HEK293 (cell line): ENCODE data around the gene ZNF471.
A peak's percentile ranks its signal among the peaks of the same experiment; 100 is the strongest.

Source experiments
- CTCF ChIA-PET: fragments of 350-600 bp; formaldehyde crosslinking; extraction: SDS; loops from one replicate; lab custom pipeline; 2021; ENCODE audit warnings: antibody characterized with exemption; lab: Yijun Ruan, JAX
- POLR2A ChIA-PET: fragments of 300-600 bp; formaldehyde crosslinking; extraction: SDS; loops from one replicate; lab custom pipeline; 2020; ENCODE audit warnings: antibody characterized with exemption, inconsistent platforms; lab: Yijun Ruan, JAX
- H3K27ac ChIP-seq: fragments of 200-500 bp; sonication (Bioruptor generic); 2 replicates; pipeline ENCODE4 v1.5.1; 2014; ENCODE audit warnings: low read depth, low read length, control low read depth, inconsistent platforms; ENCODE audit errors: extremely low read depth
- H3K36me3 ChIP-seq, 2 experiments: fragments of 200-500 bp in 1 of 2; sonication (Bioruptor generic) in 1 of 2; 1 replicate in 1 of 2; 2 replicates in 1 of 2; pipeline ENCODE4 v1.5.1; 2014 to 2017; ENCODE audit warnings: inconsistent platforms in 2 of 2, low read length in 2 of 2; ENCODE audit not compliant: control insufficient read depth in 2 of 2, insufficient read depth in 1 of 2
- H3K4me1 ChIP-seq: fragments of 200-500 bp; sonication (Bioruptor generic); 2 replicates; pipeline ENCODE4 v1.5.1; 2014; ENCODE audit warnings: mild to moderate bottlenecking, low read length, inconsistent platforms; ENCODE audit not compliant: control insufficient read depth, insufficient read depth
- H3K4me3 ChIP-seq: 2 replicates; pipeline ENCODE4 v1.5.1; 2011; ENCODE audit warnings: low read depth, mild to moderate bottlenecking, control low read depth, low read length, moderate library complexity
- H3K9me3 ChIP-seq: fragments of 200-500 bp; sonication (Bioruptor generic); 2 replicates; pipeline ENCODE4 v1.5.1; 2014; ENCODE audit warnings: low read depth, low read length, inconsistent platforms; ENCODE audit not compliant: control insufficient read depth, insufficient read depth
- BCL11B ChIP-seq: fragments of 450-650 bp; formaldehyde crosslinking; IDR thresholded peaks from 2 replicates; pipeline ENCODE4 v1.5.1; 2016; ENCODE audit warnings: low read depth, missing biosample characterization, missing genetic modification characterization
- GLI4 ChIP-seq: fragments of 450-650 bp; formaldehyde crosslinking; IDR thresholded peaks from 2 replicates; pipeline ENCODE4 v1.5.1; 2016; ENCODE audit warnings: missing biosample characterization, missing genetic modification characterization
- HOXA7 ChIP-seq: sonication (generic); formaldehyde crosslinking; IDR thresholded peaks from 2 replicates; pipeline ENCODE4 v1.8.1; 2022; ENCODE audit warnings: missing genetic modification reagents, borderline replicate concordance
- IKZF3 ChIP-seq: fragments of 450-650 bp; IDR thresholded peaks from 2 replicates; pipeline ENCODE4 v1.5.0; 2018; ENCODE audit warnings: missing biosample characterization, mild to moderate bottlenecking, missing genetic modification characterization, moderate library complexity
- KLF1 ChIP-seq: fragments of 450-650 bp; formaldehyde crosslinking; IDR thresholded peaks from 2 replicates; pipeline ENCODE4 v1.5.1; 2016; ENCODE audit warnings: missing biosample characterization, missing genetic modification characterization
- KLF10 ChIP-seq: fragments of 450-650 bp; IDR thresholded peaks from 2 replicates; pipeline ENCODE4 v1.5.1; 2018; ENCODE audit warnings: missing biosample characterization, mild to moderate bottlenecking, missing genetic modification characterization
- KLF8 ChIP-seq: fragments of 450-650 bp; formaldehyde crosslinking; IDR thresholded peaks from 2 replicates; pipeline ENCODE4 v1.5.1; 2016; ENCODE audit warnings: missing biosample characterization, missing genetic modification characterization
- TRIM28 ChIP-seq: IDR thresholded peaks from 2 replicates; pipeline ENCODE4 v1.6.1; 2011; ENCODE audit warnings: low read length, control low read depth, borderline replicate concordance
- ZFP3 ChIP-seq: fragments of 450-650 bp; formaldehyde crosslinking; IDR thresholded peaks from 2 replicates; pipeline ENCODE4 v1.5.1; 2016; ENCODE audit warnings: low read depth, missing biosample characterization, missing genetic modification characterization
- ZIC2 ChIP-seq: fragments of 450-650 bp; formaldehyde crosslinking; IDR thresholded peaks from 2 replicates; pipeline ENCODE4 v1.5.1; 2016; ENCODE audit warnings: missing biosample characterization, missing genetic modification characterization
- ZNF121 ChIP-seq: fragments of 450-650 bp; formaldehyde crosslinking; IDR thresholded peaks from 2 replicates; pipeline ENCODE4 v1.5.1; 2016; ENCODE audit warnings: missing biosample characterization, missing genetic modification characterization
- ZNF132 ChIP-seq: fragments of 450-650 bp; formaldehyde crosslinking; IDR thresholded peaks from 2 replicates; pipeline ENCODE4 v1.5.1; 2017; ENCODE audit warnings: missing biosample characterization, missing genetic modification characterization, borderline replicate concordance
- ZNF133 ChIP-seq: fragments of 450-650 bp; formaldehyde crosslinking; IDR thresholded peaks from 2 replicates; pipeline ENCODE4 v1.5.1; 2016; ENCODE audit warnings: missing biosample characterization, missing genetic modification characterization
- ZNF2 ChIP-seq: fragments of 450-650 bp; formaldehyde crosslinking; IDR thresholded peaks from 2 replicates; pipeline ENCODE4 v1.5.1; 2016; ENCODE audit warnings: missing biosample characterization, missing genetic modification characterization
- ZNF23 ChIP-seq: fragments of 450-650 bp; formaldehyde crosslinking; IDR thresholded peaks from 2 replicates; pipeline ENCODE4 v1.5.1; 2016; ENCODE audit warnings: missing biosample characterization, missing genetic modification characterization, borderline replicate concordance
- ZNF354C ChIP-seq: fragments of 450-650 bp; formaldehyde crosslinking; IDR thresholded peaks from 2 replicates; pipeline ENCODE4 v1.5.1; 2016; ENCODE audit warnings: missing biosample characterization, missing genetic modification characterization, low read depth, borderline replicate concordance
- ZNF398 ChIP-seq: fragments of 450-650 bp; formaldehyde crosslinking; IDR thresholded peaks from 2 replicates; pipeline ENCODE4 v1.5.1; 2017; ENCODE audit warnings: missing biosample characterization, missing genetic modification characterization
- ZNF48 ChIP-seq: fragments of 450-650 bp; formaldehyde crosslinking; IDR thresholded peaks from 2 replicates; pipeline ENCODE4 v1.5.1; 2016; ENCODE audit warnings: missing biosample characterization, missing genetic modification characterization
- ZNF510 ChIP-seq: fragments of 450-650 bp; formaldehyde crosslinking; IDR thresholded peaks from 2 replicates; pipeline ENCODE4 v1.5.1; 2018; ENCODE audit warnings: mild to moderate bottlenecking, missing genetic modification characterization, missing biosample characterization; ENCODE audit not compliant: insufficient replicate concordance
- ZNF513 ChIP-seq: fragments of 450-650 bp; IDR thresholded peaks from 2 replicates; pipeline ENCODE4 v1.5.1; 2018; ENCODE audit warnings: missing biosample characterization, missing genetic modification characterization
- ZNF548 ChIP-seq: fragments of 450-650 bp; formaldehyde crosslinking; IDR thresholded peaks from 2 replicates; pipeline ENCODE4 v1.5.1; 2016; ENCODE audit warnings: missing biosample characterization, missing genetic modification characterization
- ZNF549 ChIP-seq: fragments of 450-650 bp; IDR thresholded peaks from 2 replicates; pipeline ENCODE4 v1.5.1; 2018; ENCODE audit warnings: missing biosample characterization, missing genetic modification characterization, mild to moderate bottlenecking, inconsistent platforms, moderate library complexity
- ZNF560 ChIP-seq: fragments of 450-650 bp; formaldehyde crosslinking; IDR thresholded peaks from 2 replicates; pipeline ENCODE4 v1.5.1; 2017; ENCODE audit warnings: missing biosample characterization, missing genetic modification characterization, borderline replicate concordance
- ZNF585B ChIP-seq: fragments of 450-650 bp; formaldehyde crosslinking; IDR thresholded peaks from 2 replicates; pipeline ENCODE4 v1.5.1; 2016; ENCODE audit warnings: missing biosample characterization, missing genetic modification characterization
- ZNF600 ChIP-seq: fragments of 450-650 bp; formaldehyde crosslinking; IDR thresholded peaks from 2 replicates; pipeline ENCODE4 v1.5.1; 2016; ENCODE audit warnings: missing biosample characterization, missing genetic modification characterization
- ZNF610 ChIP-seq: fragments of 450-650 bp; formaldehyde crosslinking; IDR thresholded peaks from 2 replicates; pipeline ENCODE4 v1.5.1; 2016; ENCODE audit warnings: missing biosample characterization, missing genetic modification characterization, borderline replicate concordance
- ZNF624 ChIP-seq: fragments of 450-650 bp; formaldehyde crosslinking; IDR thresholded peaks from 2 replicates; pipeline ENCODE4 v1.5.1; 2017; ENCODE audit warnings: missing biosample characterization, missing genetic modification characterization
- ZNF626 ChIP-seq: fragments of 450-650 bp; sonication (Bioruptor Pico); formaldehyde crosslinking; IDR thresholded peaks from 2 replicates; pipeline ENCODE4 v1.5.1; 2018; ENCODE audit warnings: missing biosample characterization, missing genetic modification characterization, inconsistent platforms
- ZNF670 ChIP-seq: fragments of 450-650 bp; formaldehyde crosslinking; IDR thresholded peaks from 2 replicates; pipeline ENCODE4 v1.5.1; 2016; ENCODE audit warnings: missing biosample characterization, missing genetic modification characterization, low read depth
- ZNF776 ChIP-seq: fragments of 450-650 bp; formaldehyde crosslinking; IDR thresholded peaks from 2 replicates; pipeline ENCODE4 v1.5.0; 2017; ENCODE audit warnings: missing biosample characterization, missing genetic modification characterization, borderline replicate concordance
- ZNF785 ChIP-seq: fragments of 450-650 bp; formaldehyde crosslinking; IDR thresholded peaks from 2 replicates; pipeline ENCODE4 v1.5.1; 2016; ENCODE audit warnings: missing biosample characterization, missing genetic modification characterization
- ZNF843 ChIP-seq: fragments of 450-650 bp; formaldehyde crosslinking; IDR thresholded peaks from 2 replicates; pipeline ENCODE4 v1.5.1; 2016; ENCODE audit warnings: missing biosample characterization, missing genetic modification characterization
- ZSCAN30 ChIP-seq: fragments of 450-650 bp; IDR thresholded peaks from 2 replicates; pipeline ENCODE4 v1.5.1; 2018; ENCODE audit warnings: missing biosample characterization, mild to moderate bottlenecking, missing genetic modification characterization, moderate library complexity

Gene ZNF471

GRCh38 chr19:56507446-56508289, at the start of gene ZNF471 (continued):
- TF ChIP-seq KLF8 (tag by site-specific recombination) (peak; percentile 89), HOXA7 (no peak), ZNF670 (tag by site-specific recombination) (no peak), ZIC2 (peak; percentile 53), ZNF513 (tag by site-specific recombination) (no peak), GLI4 (tag by site-specific recombination) (peak; percentile 72; the same call in 1 of the 2 replicates), ZNF23 (no peak), ZNF560 (tag by site-specific recombination) (no peak), IKZF3 (tag by site-specific recombination) (no peak), ZNF121 (tag by site-specific recombination) (no peak), ZNF624 (no peak), TRIM28 (peak; percentile 59; the same call in 1 of the 2 replicates), ZNF2 (tag by site-specific recombination) (peak; percentile 37; the same call in 1 of the 2 replicates), ZNF398 (tag by site-specific recombination) (peak; percentile 80), ZNF585B (tag by site-specific recombination) (no peak), ZNF132 (tag by site-specific recombination) (no peak), KLF1 (tag by site-specific recombination) (peak; percentile 79), ZNF133 (tag by site-specific recombination) (no peak), ZNF785 (tag by site-specific recombination) (no peak; the same call in 1 of the 2 replicates), ZNF510 (tag by site-specific recombination) (no peak), ZNF626 (tag by site-specific recombination) (no peak)

GRCh38 chr19:56474308-56474707, 33.3 kb upstream of the ZNF471 start:
- no peak for TF ChIP-seq ZFP3
- TF ChIP-seq ZNF610 (tag by site-specific recombination), result no peak
- no peak for TF ChIP-seq ZNF548 (tag by site-specific recombination)
- no peak for TF ChIP-seq ZNF549 (tag by site-specific recombination)
- no peak for TF ChIP-seq KLF10 (tag by site-specific recombination)
- no peak for TF ChIP-seq ZSCAN30 (tag by site-specific recombination)
- TF ChIP-seq ZNF600 (tag by site-specific recombination), result no peak
- no peak for TF ChIP-seq ZNF843
- no peak for TF ChIP-seq ZNF354C (tag by site-specific recombination)
- TF ChIP-seq ZNF48, result no peak
- no peak for TF ChIP-seq ZNF776 (tag by site-specific recombination)
- TF ChIP-seq BCL11B, result no peak
- no peak overlapping the region for H3K27ac ChIP-seq
- ChIA-PET POLR2A (no interaction called here), CTCF (interaction anchor here (0.7 kb wide), 1 partner anchor 998 kb away, joined by 3 read pairs; no protein-coding TSS in a partner anchor)
- no peaks in the 10 kb centered on the region; the same call in 1 of the 2 replicates for H3K9me3 ChIP-seq
- no peaks in the 10 kb centered on the region; the same call in 1 of the 2 replicates for H3K4me1 ChIP-seq
- no peak overlapping the region for H3K4me3 ChIP-seq
- H3K36me3 ChIP-seq, result no peaks in the 10 kb centered on the region
